OCI-LY1 (cell line): ENCODE measurements around the gene TOM1L2.

Experiments
- EZH2 ChIP-seq: fragments of 200-600 bp; sonication (generic), shearing (Covaris generic); IDR thresholded peaks from 2 replicates; pipeline ENCODE4 v1.8.0; 2017; ENCODE audit warnings: borderline replicate concordance, mixed run types, mild to moderate bottlenecking, antibody characterized with exemption, low read length, moderate library complexity, mixed read lengths
- TF ChIP-seq, protein P1 (sequence below): fragments of 200-600 bp; sonication (generic), shearing (Covaris generic); IDR thresholded peaks from 2 replicates; pipeline ENCODE4 v1.5.1; 2017; ENCODE audit warnings: mild to moderate bottlenecking, antibody characterized with exemption, low read length, moderate library complexity, mixed read lengths

DNA sequence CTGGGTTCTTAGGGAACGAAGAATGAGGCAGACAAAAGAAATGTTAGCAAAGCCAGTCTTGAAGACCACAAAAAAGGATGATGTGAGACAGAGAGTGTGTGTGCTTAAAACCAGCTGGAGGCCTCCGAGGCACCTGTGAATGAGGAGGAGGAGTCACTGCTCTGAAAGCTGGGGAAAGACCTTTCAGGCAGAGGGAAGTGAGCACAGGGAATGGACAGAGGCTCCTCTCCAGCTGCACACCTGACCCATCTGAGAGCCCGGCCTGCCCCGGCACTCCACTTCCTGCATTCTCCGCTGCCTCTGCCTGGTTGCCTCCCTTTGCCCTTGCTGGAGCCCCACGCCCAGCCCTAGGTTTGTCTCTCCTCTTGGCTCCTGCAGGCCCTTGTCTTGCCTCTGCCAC, 80.2 kb downstream of the TOM1L2 start:
- TF ChIP-seq, protein P1, sequence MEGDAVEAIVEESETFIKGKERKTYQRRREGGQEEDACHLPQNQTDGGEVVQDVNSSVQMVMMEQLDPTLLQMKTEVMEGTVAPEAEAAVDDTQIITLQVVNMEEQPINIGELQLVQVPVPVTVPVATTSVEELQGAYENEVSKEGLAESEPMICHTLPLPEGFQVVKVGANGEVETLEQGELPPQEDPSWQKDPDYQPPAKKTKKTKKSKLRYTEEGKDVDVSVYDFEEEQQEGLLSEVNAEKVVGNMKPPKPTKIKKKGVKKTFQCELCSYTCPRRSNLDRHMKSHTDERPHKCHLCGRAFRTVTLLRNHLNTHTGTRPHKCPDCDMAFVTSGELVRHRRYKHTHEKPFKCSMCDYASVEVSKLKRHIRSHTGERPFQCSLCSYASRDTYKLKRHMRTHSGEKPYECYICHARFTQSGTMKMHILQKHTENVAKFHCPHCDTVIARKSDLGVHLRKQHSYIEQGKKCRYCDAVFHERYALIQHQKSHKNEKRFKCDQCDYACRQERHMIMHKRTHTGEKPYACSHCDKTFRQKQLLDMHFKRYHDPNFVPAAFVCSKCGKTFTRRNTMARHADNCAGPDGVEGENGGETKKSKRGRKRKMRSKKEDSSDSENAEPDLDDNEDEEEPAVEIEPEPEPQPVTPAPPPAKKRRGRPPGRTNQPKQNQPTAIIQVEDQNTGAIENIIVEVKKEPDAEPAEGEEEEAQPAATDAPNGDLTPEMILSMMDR = no peak
- TF ChIP-seq EZH2 = no peak
